B cell (primary cell): ENCODE data around the gene TMEM144.

ENCODE experiments used
- CTCF ChIP-seq: fragments of 200-600 bp; IDR thresholded peaks from one replicate; pipeline ENCODE4 v1.8.0; 2022; ENCODE audit warnings: antibody characterized with exemption, mild to moderate bottlenecking
- EZH2 ChIP-seq: IDR thresholded peaks from 2 replicates; pipeline ENCODE4 v1.6.1; 2012; ENCODE audit warnings: borderline replicate concordance, low read depth, mild to moderate bottlenecking, moderate library complexity, low read length; ENCODE audit not compliant: insufficient read depth, poor library complexity, severe bottlenecking

GRCh38 chr4:158255727-158256324 is 45.5 kb downstream of the TMEM144 start:
- peak; percentile 48 for TF ChIP-seq CTCF
- no peak for TF ChIP-seq EZH2
